Endothelial cell of umbilical vein (primary cell): ENCODE data around the gene LLGL2. TPM values are rescaled to one million over a fixed set of nuclear protein-coding genes. Genes with fewer than 3 reads are reported as not detected.

Experiments used
- BruUV-seq: library from RNA; stranded (reverse); fragments of 400-500 nt; replicated peaks from 2 replicates; lab custom pipeline; 2021; lab: Mats Ljungman, UMichigan
- CTCF ChIA-PET: fragments of 300-600, 350-600 bp; sonication (Branson Sonifier 250); formaldehyde crosslinking; loops from one replicate; lab custom pipeline; 2021; ENCODE audit warnings: antibody characterized with exemption, inconsistent platforms; lab: Charles Lee
- POLR2A ChIA-PET: fragments of 300-600, 350-600 bp; sonication (Branson Sonifier 250); formaldehyde crosslinking; loops from one replicate; lab custom pipeline; 2021; ENCODE audit warnings: antibody characterized with exemption, inconsistent platforms; lab: Charles Lee
- DNase-seq: peaks from one replicate; pipeline ENCODE4 v3.0.0-alpha.2; 2011; ENCODE audit warnings: low read depth, low spot score
- FAIRE-seq: peaks from 2 replicates; lab custom pipeline; 2011; peaks lifted over from hg19 to GRCh38; lab: Jason Lieb, UNC
- H2AFZ ChIP-seq: 2 replicates; pipeline ENCODE4 v1.6.0; 2012; ENCODE audit warnings: low read depth, low read length, control low read depth, inconsistent platforms
- H3K27ac ChIP-seq: 2 replicates; pipeline ENCODE4 v1.5.1; 2011; ENCODE audit warnings: low read depth, mild to moderate bottlenecking, control low read depth, low read length, moderate library complexity; ENCODE audit not compliant: insufficient read depth
- H3K27me3 ChIP-seq, 2 experiments: 2 replicates each; pipeline versions ENCODE4 v1.6.0 to v1.6.1; 2011; ENCODE audit warnings: low read length in 2 of 2, mixed read lengths in 1 of 2; ENCODE audit not compliant: control insufficient read depth in 2 of 2, insufficient read depth in 2 of 2
- H3K36me3 ChIP-seq, 2 experiments: 2 replicates in 1 of 2; 3 replicates in 1 of 2; pipeline ENCODE4 v1.5.1; 2011; ENCODE audit warnings: low read length in 2 of 2, mild to moderate bottlenecking in 1 of 2, moderate library complexity in 1 of 2; ENCODE audit not compliant: control insufficient read depth in 2 of 2, insufficient read depth in 2 of 2; ENCODE audit errors: extremely low read depth in 1 of 2
- H3K4me1 ChIP-seq: 3 replicates; pipeline ENCODE4 v1.5.1; 2011; ENCODE audit warnings: mild to moderate bottlenecking, low read length; ENCODE audit not compliant: control insufficient read depth, insufficient read depth; ENCODE audit errors: extremely low read depth
- H3K4me2 ChIP-seq: 2 replicates; pipeline ENCODE4 v1.6.1; 2011; ENCODE audit warnings: low read length, control low read depth, mixed read lengths; ENCODE audit not compliant: insufficient read depth
- H3K4me3 ChIP-seq, 3 experiments: fragments of 200-600 bp in 1 of 3; sonication (generic), shearing (Covaris generic) in 1 of 3; replicated peaks in 1 of 3; 2 replicates each; pipeline ENCODE4 v1.5.1; 2011 to 2016; ENCODE audit warnings: control low read depth in 3 of 3, low read length in 3 of 3, mild to moderate bottlenecking in 2 of 3, inconsistent platforms in 1 of 3, low read depth in 1 of 3, moderate library complexity in 1 of 3; ENCODE audit not compliant: insufficient read depth in 1 of 3
- H3K79me2 ChIP-seq: 2 replicates; pipeline ENCODE4 v1.6.0; 2012; ENCODE audit warnings: low read length, inconsistent platforms; ENCODE audit not compliant: control insufficient read depth, insufficient read depth
- H3K9ac ChIP-seq: replicated peaks from 2 replicates; pipeline ENCODE3; 2011; ENCODE audit warnings: low read length, control low read depth; ENCODE audit not compliant: insufficient read depth; ENCODE audit errors: extremely low read depth
- H3K9me1 ChIP-seq: replicated peaks from 3 replicates; pipeline ENCODE4 v1.6.0; 2011; ENCODE audit warnings: mild to moderate bottlenecking, low read length; ENCODE audit not compliant: control insufficient read depth, insufficient read depth; ENCODE audit errors: extremely low read depth
- H3K9me3 ChIP-seq: replicated peaks from 2 replicates; pipeline ENCODE4 v1.5.1; 2012; ENCODE audit warnings: low read length, inconsistent platforms; ENCODE audit not compliant: control insufficient read depth, insufficient read depth
- H4K20me1 ChIP-seq: replicated peaks from 2 replicates; pipeline ENCODE3; 2011; ENCODE audit warnings: mild to moderate bottlenecking, low read length; ENCODE audit not compliant: control insufficient read depth, insufficient read depth; ENCODE audit errors: extremely low read depth
- EZH2 ChIP-seq: IDR thresholded peaks from 2 replicates; pipeline ENCODE4 v1.6.1; 2012; ENCODE audit warnings: borderline replicate concordance, low read depth, mild to moderate bottlenecking, moderate library complexity, low read length, inconsistent platforms; ENCODE audit not compliant: severe bottlenecking
- GATA2 ChIP-seq: IDR thresholded peaks from 2 replicates; pipeline ENCODE4 v1.7.0; 2011; ENCODE audit warnings: low read depth, mild to moderate bottlenecking, moderate library complexity, mixed read lengths, low read length; ENCODE audit not compliant: insufficient read length, insufficient read depth
- MYC ChIP-seq: IDR thresholded peaks from one replicate; pipeline ENCODE4 v1.6.1; 2011; ENCODE audit warnings: mild to moderate bottlenecking, low read depth, low read length
- POLR2A ChIP-seq: IDR thresholded peaks from 2 replicates; pipeline ENCODE4 v1.6.1; 2012; ENCODE audit warnings: low read depth, mild to moderate bottlenecking, control low read depth, low read length
- POLR2AphosphoS5 ChIP-seq: IDR thresholded peaks from 2 replicates; pipeline ENCODE4 v1.6.1; 2012; ENCODE audit warnings: low read depth, mild to moderate bottlenecking, control low read depth, low read length, moderate library complexity; ENCODE audit not compliant: insufficient read depth
- dilution Hi-C: fragments of 300-500 bp; cut with MboI; formaldehyde crosslinking; loops from one replicate; pipeline ENCODE4 v1.15.0; 2019; ENCODE audit warnings: low sequenced_read_pairs; ENCODE audit not compliant: extremely low pct_ligation_motif_present
- intact Hi-C: fragments of 100-400 bp; cut with micrococcal nuclease; formaldehyde crosslinking; loops from one replicate; pipeline ENCODE4 v1.10.0; 2022
- polyA plus RNA-seq, 4 experiments: library from polyadenylated mRNA; depleted of rRNA in 3 of 4; stranded (reverse) in 3 of 4; unstranded in 1 of 4; fragments of >200 nt; gene quantifications; 2 replicates each; pipeline versions ENCODE4 v1.2.1 to v1.2.3, GENCODE V29; 2011 to 2012; ENCODE audit warnings: missing spikeins in 1 of 4
- total RNA-seq: library from RNA; stranded (reverse); gene quantifications from 2 replicates; pipeline ENCODE4 v1.2.3, GENCODE V29; 2021
- TF ChIP-seq, protein P1 (sequence below), 2 donors: IDR thresholded peaks; 1 replicate in 1 of 2; 2 replicates in 1 of 2; pipeline ENCODE4 v1.5.1; 2011; ENCODE audit warnings: low read length in 2 of 2, mild to moderate bottlenecking in 2 of 2, moderate library complexity in 2 of 2, control low read depth in 1 of 2, inconsistent platforms in 1 of 2, low read depth in 1 of 2; ENCODE audit not compliant: insufficient read depth in 1 of 2; ENCODE audit errors: extremely low read depth in 1 of 2
- TF ChIP-seq, protein P2 (sequence below): IDR thresholded peaks from 2 replicates; pipeline ENCODE4 v1.6.1; 2011; ENCODE audit not compliant: insufficient read depth, insufficient read length

The LLGL2 gene
- total and polyA plus RNA-seq, 2 donors (not counting 3 experiments of a cell fraction or from before 2014, with no cell fraction given): 5.3 to 5.4 TPM

- ChIA-PET CTCF (interaction anchor here (1.1 to 4.9 kb wide), 10 partner anchors 11 to 161 kb away, joined by 3 to 29 read pairs (median 4); partner anchors contain the start of gene TSEN54), POLR2A (no interaction called here)
- intact Hi-C loops: loop anchor here (1.0 to 2.0 kb wide), 3 partner anchors 64 to 163 kb away; partner anchors contain the start of genes LLGL2 and TSEN54
- peak overlapping the region in 2 of 3 experiments; percentile 48 to 55 for H3K4me3 ChIP-seq
- peak overlapping the region; percentile 54 for H3K4me2 ChIP-seq
- dilution Hi-C loops: no loop called here
- FAIRE-seq (peak; percentile 90), DNase-seq (peak; percentile 74)
- H3K9me1 ChIP-seq: no peaks in the 10 kb centered on the region
- H2AFZ ChIP-seq: peak overlapping the region; percentile 95
- H3K36me3 ChIP-seq: no peaks in the 10 kb centered on the region
- H3K9me3 ChIP-seq: no peaks in the 10 kb centered on the region
- H3K27me3 ChIP-seq: no peaks in the 10 kb centered on the region
- peak overlapping the region; percentile 75 for H3K9ac ChIP-seq
- H4K20me1 ChIP-seq: no peaks in the 10 kb centered on the region
- BruUV-seq: no TSS peak
- H3K27ac ChIP-seq: peak overlapping the region; percentile 68
- peaks cover 3% of the 10 kb centered on the region for H3K4me1 ChIP-seq
- H3K79me2 ChIP-seq: no peaks in the 10 kb centered on the region
- TF ChIP-seq GATA2 (no peak), MYC (no peak), POLR2A (peak; percentile 42), POLR2AphosphoS5 (peak; percentile 70), EZH2 (no peak)
- TF ChIP-seq, protein P1, sequence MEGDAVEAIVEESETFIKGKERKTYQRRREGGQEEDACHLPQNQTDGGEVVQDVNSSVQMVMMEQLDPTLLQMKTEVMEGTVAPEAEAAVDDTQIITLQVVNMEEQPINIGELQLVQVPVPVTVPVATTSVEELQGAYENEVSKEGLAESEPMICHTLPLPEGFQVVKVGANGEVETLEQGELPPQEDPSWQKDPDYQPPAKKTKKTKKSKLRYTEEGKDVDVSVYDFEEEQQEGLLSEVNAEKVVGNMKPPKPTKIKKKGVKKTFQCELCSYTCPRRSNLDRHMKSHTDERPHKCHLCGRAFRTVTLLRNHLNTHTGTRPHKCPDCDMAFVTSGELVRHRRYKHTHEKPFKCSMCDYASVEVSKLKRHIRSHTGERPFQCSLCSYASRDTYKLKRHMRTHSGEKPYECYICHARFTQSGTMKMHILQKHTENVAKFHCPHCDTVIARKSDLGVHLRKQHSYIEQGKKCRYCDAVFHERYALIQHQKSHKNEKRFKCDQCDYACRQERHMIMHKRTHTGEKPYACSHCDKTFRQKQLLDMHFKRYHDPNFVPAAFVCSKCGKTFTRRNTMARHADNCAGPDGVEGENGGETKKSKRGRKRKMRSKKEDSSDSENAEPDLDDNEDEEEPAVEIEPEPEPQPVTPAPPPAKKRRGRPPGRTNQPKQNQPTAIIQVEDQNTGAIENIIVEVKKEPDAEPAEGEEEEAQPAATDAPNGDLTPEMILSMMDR (IDR thresholded peaks at IDR 0.05; ENCODE audit: extremely low read depth in 1 of 2, insufficient read depth in 1 of 2, low read depth in 1 of 2, low read length in 2 of 2): peak; percentile 38 to 47
- TF ChIP-seq, protein P2, sequence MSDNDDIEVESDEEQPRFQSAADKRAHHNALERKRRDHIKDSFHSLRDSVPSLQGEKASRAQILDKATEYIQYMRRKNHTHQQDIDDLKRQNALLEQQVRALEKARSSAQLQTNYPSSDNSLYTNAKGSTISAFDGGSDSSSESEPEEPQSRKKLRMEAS: no peak
Measured at GRCh38 chr17:75589012-75589918, 63.8 kb downstream of the LLGL2 start.
